Stimulated activated CD8-positive, alpha-beta memory T cell treated with anti-CD3 and anti-CD28 coated beads, Interleukin-4, amount 100 ng/mL, for 24 hours (primary cell): Measurements from ENCODE around the gene MRPL42.
"Not testable (repeated sequence)": the region's sequence is repeated elsewhere in the genome, so short reads cannot be mapped to it uniquely, and the experiment has no call there.

Source experiments
- DNase-seq: peaks from one replicate; pipeline ENCODE4 v3.0.0-alpha.2; 2020; ENCODE audit warnings: low read depth

Gene MRPL42

GRCh38 chr12:93467351-93468007 lies at the start of gene MRPL42:
MRPL42 (plus strand) TSS chr12:93467514; CDS start chr12:93469286, 1,772 bp downstream.
- peak; percentile 87 for DNase-seq

- DNase-seq = no peak
Observed at GRCh38 chr12:93417967-93418480, 49.3 kb upstream of the MRPL42 start.

- no peak for DNase-seq
Observed at GRCh38 chr12:93419388-93420034, 47.8 kb upstream of the MRPL42 start.

DNA sequence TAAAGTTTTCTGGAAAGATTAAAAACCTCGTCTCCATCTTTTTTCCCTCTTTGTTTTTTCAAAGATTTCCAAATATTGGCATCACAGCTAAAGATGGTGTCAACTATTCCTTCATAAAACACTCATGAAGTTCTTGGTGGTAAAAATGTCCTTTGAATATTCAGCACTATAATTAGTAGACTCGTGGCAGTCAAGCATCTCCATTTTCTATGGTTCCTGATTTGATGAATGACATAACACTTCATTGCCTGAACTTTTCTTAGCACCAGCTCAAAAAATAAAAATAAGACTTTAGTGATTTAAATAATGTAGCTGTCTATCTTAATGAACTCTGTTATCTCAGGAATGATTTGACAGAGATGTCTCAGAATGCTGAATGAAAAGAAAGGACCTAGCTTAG lies 45.3 kb upstream of the MRPL42 start:
- DNase-seq = no peak

DNA sequence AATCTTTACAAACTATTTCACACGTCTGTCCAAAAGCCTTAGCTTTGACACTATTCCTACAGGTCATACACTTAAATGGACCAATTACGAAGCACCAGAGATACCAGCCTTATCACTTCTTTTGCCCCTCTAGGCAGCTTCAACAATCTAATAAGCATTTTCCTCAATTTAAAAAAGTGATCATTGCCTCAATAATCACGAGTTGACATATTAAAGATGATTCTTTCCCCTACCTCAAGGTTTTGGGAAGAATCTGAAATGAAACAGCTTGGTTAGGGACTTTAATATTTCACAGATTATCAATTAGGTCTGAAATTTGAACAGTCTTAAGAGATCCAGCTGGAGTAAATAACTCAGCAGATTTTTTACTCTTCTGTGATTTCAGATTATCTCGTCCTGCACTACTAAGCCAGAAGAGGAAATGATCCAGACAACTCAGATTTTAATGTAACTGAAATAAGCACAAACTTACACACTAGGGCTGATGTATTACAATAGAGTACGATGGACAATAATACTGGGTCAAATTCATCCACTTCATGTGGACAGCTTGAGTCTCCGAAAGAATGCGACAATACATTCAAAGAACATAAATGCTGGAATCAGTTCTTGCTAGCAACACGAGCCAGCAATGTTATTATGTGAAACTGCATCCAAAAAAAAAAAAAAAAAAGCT lies 41.4 kb upstream of the MRPL42 start:
- DNase-seq = no peak

GRCh38 chr12:93426412-93426805 lies 40.9 kb upstream of the MRPL42 start:
- DNase-seq = no peak

DNA sequence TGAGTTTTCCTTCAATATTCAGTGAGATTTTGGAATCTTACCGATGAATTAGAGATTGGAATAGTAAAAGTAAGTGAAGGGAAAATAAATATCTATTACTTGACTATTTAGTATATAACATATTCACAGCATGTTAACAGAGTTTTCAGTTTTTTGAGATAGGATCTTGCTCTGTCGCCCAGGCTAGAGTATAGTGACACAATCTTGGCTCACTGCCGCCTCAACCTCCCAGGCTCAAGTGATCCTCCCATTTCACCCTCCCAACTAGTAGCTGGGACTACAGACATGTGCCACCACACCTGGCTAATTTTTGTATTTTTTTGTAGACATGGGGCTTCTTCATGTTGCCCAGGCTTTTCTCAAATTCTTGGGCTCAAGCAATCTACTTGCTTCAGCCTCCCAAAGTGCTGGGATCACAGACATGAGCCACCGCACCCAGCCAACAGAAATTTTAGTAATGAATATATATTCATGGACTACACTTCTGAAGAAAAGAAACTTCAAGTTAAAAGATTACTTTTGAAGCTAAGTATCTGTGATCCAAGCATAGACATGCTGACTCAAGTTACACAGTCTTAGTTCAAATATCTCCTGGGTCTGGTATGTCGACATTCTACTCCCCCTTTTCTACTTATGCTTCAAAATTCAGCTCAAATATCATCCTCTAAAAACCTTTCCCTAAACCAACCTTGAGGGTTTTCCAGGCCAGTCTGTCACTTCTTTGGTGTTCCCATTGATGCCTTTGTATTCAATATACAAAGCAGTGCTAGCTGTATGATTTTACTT lies 39.3 kb upstream of the MRPL42 start:
- DNase-seq = no peak

- no peak for DNase-seq
Observed at GRCh38 chr12:93429448-93429847, 37.9 kb upstream of the MRPL42 start.

GRCh38 chr12:93429852-93430251 lies 37.5 kb upstream of the MRPL42 start:
- no peak for DNase-seq

- no peak for DNase-seq
Observed at GRCh38 chr12:93430280-93430679, 37.0 kb upstream of the MRPL42 start.

- DNase-seq = not testable (repeated sequence)
Observed at GRCh38 chr12:93432031-93432430, 35.3 kb upstream of the MRPL42 start.

- no peak for DNase-seq
Observed at GRCh38 chr12:93434256-93434865, 33.0 kb upstream of the MRPL42 start.

GRCh38 chr12:93438266-93439050 lies 28.9 kb upstream of the MRPL42 start:
- DNase-seq = no peak

- no peak for DNase-seq
Observed at GRCh38 chr12:93440043-93440835, 27.1 kb upstream of the MRPL42 start.

- DNase-seq = peak; percentile 19
Observed at GRCh38 chr12:93441081-93441616, 26.2 kb upstream of the MRPL42 start.

- DNase-seq = peak; percentile 97
Observed at GRCh38 chr12:93441617-93442410, 25.5 kb upstream of the MRPL42 start, which contains the start of gene UBE2N. UBE2N (minus strand) TSS chr12:93441947; CDS start chr12:93441884, 63 bp downstream.

DNA sequence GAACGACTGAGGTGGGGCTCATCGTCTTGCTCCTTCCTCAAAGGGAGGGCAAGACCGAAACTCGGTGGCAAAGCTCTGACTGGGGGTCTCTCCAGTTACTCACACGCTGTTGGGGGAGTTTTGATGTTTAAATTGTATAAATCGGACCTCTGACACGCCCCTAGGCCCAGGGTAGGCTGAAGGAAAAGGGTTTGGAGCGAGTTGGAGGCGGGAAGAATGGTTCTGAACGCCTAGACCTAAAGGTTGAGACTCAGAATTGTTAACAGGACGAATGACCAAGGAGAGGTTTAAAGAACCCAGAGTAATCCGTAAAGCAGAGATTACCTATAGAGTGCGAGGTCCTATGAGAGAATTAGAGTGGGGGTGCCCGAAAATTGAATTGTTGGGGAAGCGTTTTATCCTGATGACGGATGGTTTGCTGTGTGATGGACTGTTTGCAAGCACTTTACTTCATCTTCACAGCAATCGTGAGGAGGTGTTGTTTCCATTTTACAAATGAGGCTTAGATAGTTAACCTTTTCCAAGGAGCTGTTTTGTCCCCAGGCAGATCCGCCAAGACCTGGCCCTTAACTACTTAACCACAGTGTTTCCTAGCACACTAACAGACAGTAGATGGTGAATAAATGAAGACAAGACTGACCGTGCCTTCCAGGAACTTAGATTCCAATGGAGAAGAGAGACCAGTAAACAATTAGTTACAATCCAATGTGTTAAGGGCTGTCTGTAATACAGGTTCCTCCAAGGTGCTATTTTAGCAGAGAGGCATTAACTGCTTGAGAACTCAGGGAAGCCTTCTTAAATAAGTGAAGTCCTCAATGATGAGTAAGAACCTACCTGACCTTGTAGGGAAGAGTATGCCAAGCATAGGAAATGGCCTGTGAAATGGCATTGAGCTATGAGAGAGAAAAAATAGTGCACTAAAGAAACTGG lies 24.6 kb upstream of the MRPL42 start:
- DNase-seq = no peak

- DNase-seq = no peak
Observed at GRCh38 chr12:93443576-93443975, 23.7 kb upstream of the MRPL42 start.
